Measurements from ENCODE around the gene CLVS2. TPM values are rescaled to one million over a fixed set of nuclear protein-coding genes. Genes with fewer than 3 reads are reported as not detected.

CLVS2 gene
- polyA plus RNA-seq, 1 donor (not counting 4 experiments of a cell fraction or from before 2014, with no cell fraction given), result not detected

- FAIRE-seq, result no peak
- DNase-seq (ENCODE audit: low read depth, low spot score), result no peak
- H3K9me3 ChIP-seq (ENCODE audit: control insufficient read depth, low read depth, low read length), result no peaks in the 10 kb centered on the region
Observed at GRCh38 chr6:122953766-122954165, 42.3 kb upstream of the CLVS2 start.

GRCh38 chr6:122956376-122956775 lies 39.7 kb upstream of the CLVS2 start:
- no peaks in the 10 kb centered on the region for H3K79me2 ChIP-seq (ENCODE audit: control insufficient read depth, insufficient read depth, low read length)
- FAIRE-seq (no peak), DNase-seq (ENCODE audit: low read depth, low spot score) (no peak)
- no peak overlapping the region for H3K4me3 ChIP-seq (ENCODE audit: control insufficient read depth in 2 of 3, extremely low read depth in 1 of 3, insufficient read depth in 2 of 3, low read depth in 1 of 3, low read length in 3 of 3)
- no peak for TF ChIP-seq CTCF (optimal IDR thresholded peaks at IDR 0.05 in 1 of 3, IDR thresholded peaks at IDR 0.05 in 1 of 3, conservative IDR thresholded peaks at IDR 0.05 in 1 of 3; ENCODE audit: extremely low read depth in 1 of 3, insufficient read depth in 2 of 3, low read length in 3 of 3)
- TF ChIP-seq EZH2 (IDR thresholded peaks at IDR 0.05; ENCODE audit: low read length), result no peak
- H3K9ac ChIP-seq (ENCODE audit: control insufficient read depth, extremely low read depth, insufficient read depth, low read length), result no peak overlapping the region
- H3K36me3 ChIP-seq (ENCODE audit: control insufficient read depth in 2 of 2, extremely low read depth in 1 of 2, insufficient read depth in 2 of 2, low read length in 2 of 2), result no peaks in the 10 kb centered on the region
- no peak overlapping the region for H3K4me2 ChIP-seq (ENCODE audit: control insufficient read depth, extremely low read depth, insufficient read depth, low read depth, low read length)
- no peaks in the 10 kb centered on the region for H3K27me3 ChIP-seq (ENCODE audit: control insufficient read depth, extremely low read depth, insufficient read depth, low read length)
- H2AFZ ChIP-seq (ENCODE audit: control insufficient read depth, low read length), result no peak overlapping the region
- no peaks in the 10 kb centered on the region for H3K9me3 ChIP-seq (ENCODE audit: control insufficient read depth, low read depth, low read length)
- H4K20me1 ChIP-seq (ENCODE audit: control insufficient read depth, extremely low read depth, insufficient read depth, low read length), result no peaks in the 10 kb centered on the region
- H3K27ac ChIP-seq (ENCODE audit: control insufficient read depth, insufficient read depth, low read length), result no peak overlapping the region
- no peaks in the 10 kb centered on the region for H3K4me1 ChIP-seq (ENCODE audit: control insufficient read depth, extremely low read depth, insufficient read depth, low read length)
- no peaks in the 10 kb centered on the region for H3K9me1 ChIP-seq (ENCODE audit: control insufficient read depth, extremely low read depth, insufficient read depth, low read length)
- dilution Hi-C loops (cut with MboI; ENCODE audit: extremely low pct_ligation_motif_present, low sequenced_read_pairs), result no loop called here

More at GRCh38 chr6:122953766-122954165, 42.3 kb upstream of the CLVS2 start:
- Histone ChIP-seq H4K20me1 (ENCODE audit: control insufficient read depth, extremely low read depth, insufficient read depth, low read length) (no peaks in the 10 kb centered on the region), H3K4me1 (ENCODE audit: control insufficient read depth, extremely low read depth, insufficient read depth, low read length) (no peaks in the 10 kb centered on the region), H2AFZ (ENCODE audit: control insufficient read depth, low read length) (no peak overlapping the region), H3K9me1 (ENCODE audit: control insufficient read depth, extremely low read depth, insufficient read depth, low read length) (no peaks in the 10 kb centered on the region), H3K27me3 (ENCODE audit: control insufficient read depth, extremely low read depth, insufficient read depth, low read length) (no peaks in the 10 kb centered on the region), H3K4me3 (ENCODE audit: control insufficient read depth in 2 of 3, extremely low read depth in 1 of 3, insufficient read depth in 2 of 3, low read depth in 1 of 3, low read length in 3 of 3) (no peak overlapping the region), H3K36me3 (ENCODE audit: control insufficient read depth in 2 of 2, extremely low read depth in 1 of 2, insufficient read depth in 2 of 2, low read length in 2 of 2) (no peaks in the 10 kb centered on the region), H3K27ac (ENCODE audit: control insufficient read depth, insufficient read depth, low read length) (no peak overlapping the region), H3K9ac (ENCODE audit: control insufficient read depth, extremely low read depth, insufficient read depth, low read length) (no peak overlapping the region), H3K79me2 (ENCODE audit: control insufficient read depth, insufficient read depth, low read length) (no peaks in the 10 kb centered on the region), H3K4me2 (ENCODE audit: control insufficient read depth, extremely low read depth, insufficient read depth, low read depth, low read length) (no peak overlapping the region)
- dilution Hi-C loops (cut with MboI; ENCODE audit: extremely low pct_ligation_motif_present, low sequenced_read_pairs), result no loop called here
- TF ChIP-seq EZH2 (IDR thresholded peaks at IDR 0.05; ENCODE audit: low read length), result no peak
- TF ChIP-seq CTCF (optimal IDR thresholded peaks at IDR 0.05 in 1 of 3, IDR thresholded peaks at IDR 0.05 in 1 of 3, conservative IDR thresholded peaks at IDR 0.05 in 1 of 3; ENCODE audit: extremely low read depth in 1 of 3, insufficient read depth in 2 of 3, low read length in 3 of 3), result no peak

Measured in keratinocyte (primary cell).